Adrenal gland (tissue), 12 donors: ENCODE measurements around the gene ZNF414. TPM values are rescaled to one million over a fixed set of nuclear protein-coding genes. Genes with fewer than 3 reads are reported as not detected.
A peak's percentile ranks its signal among the peaks of the same experiment; 100 is the strongest.

ENCODE experiments used
- DNase-seq, 7 donors: peaks; one replicate each; pipeline ENCODE4 v3.0.0-alpha.2; 2019 to 2020
- H3K27ac ChIP-seq, 5 donors: fragments of 200-600 bp; sonication (generic) in 4 of 5; 1 replicate in 3 of 5; 2 replicates in 2 of 5; pipeline versions ENCODE4 v1.5.1 to v1.8.0; 2016 to 2020; ENCODE audit warnings: mild to moderate bottlenecking in 1 of 5
- H3K27me3 ChIP-seq: fragments of 200-600 bp; 2 replicates; pipeline ENCODE4 v1.8.0; 2021
- H3K36me3 ChIP-seq, 2 donors: fragments of 200-600 bp; replicated peaks in 1 of 2; 1 replicate in 1 of 2; 2 replicates in 1 of 2; pipeline versions ENCODE4 v1.5.1 to v1.8.0; 2018 to 2022
- H3K4me1 ChIP-seq, 2 donors: fragments of 200-600 bp; replicated peaks in 1 of 2; 1 replicate in 1 of 2; 2 replicates in 1 of 2; pipeline versions ENCODE4 v1.5.1 to v1.8.0; 2018 to 2021
- H3K4me3 ChIP-seq, 4 donors: fragments of 200-600 bp; sonication (generic) in 3 of 4; one replicate each; pipeline ENCODE4 v1.5.1; 2016 to 2018
- H3K9me3 ChIP-seq, 3 donors: fragments of 200-600 bp; sonication (generic) in 1 of 3; replicated peaks in 1 of 3; 1 replicate in 2 of 3; 2 replicates in 1 of 3; pipeline versions ENCODE4 v1.5.1 to v1.8.0; 2016 to 2021
- CTCF ChIP-seq, 6 experiments: fragments of 450-650 bp in 4 of 6; fragments of 200-600 bp in 2 of 6; sonication (generic) in 1 of 6; IDR thresholded peaks; 1 replicate in 5 of 6; 2 replicates in 1 of 6; pipeline versions ENCODE4 v1.5.1 to v1.8.0; 2016 to 2021; ENCODE audit warnings: antibody characterized with exemption in 6 of 6, mild to moderate bottlenecking in 2 of 6, moderate library complexity in 1 of 6
- POLR2A ChIP-seq, 2 donors: fragments of 450-650 bp; IDR thresholded peaks; one replicate each; pipeline ENCODE4 v1.6.1; 2017; ENCODE audit warnings: antibody characterized with exemption in 2 of 2, mild to moderate bottlenecking in 2 of 2, moderate library complexity in 1 of 2
- WGBS, 4 donors: extraction: QIAGEN DNeasy Blood & Tissue Kit in 2 of 4; methylation state at CpG; one replicate each; pipeline versions ENCODE4 v1.1.5 to v1.1.7; 2013 to 2017; 5-methylcytosine and 5-hydroxymethylcytosine counted together
- intact Hi-C, 2 donors: fragments of 100-400 bp; cut with DNase I; formaldehyde crosslinking; loops; one replicate each; pipeline versions ENCODE4 v1.14.1 to v1.15.0; 2022 to 2023
- polyA plus RNA-seq, 3 donors: library from polyadenylated mRNA; stranded (reverse); fragments of 200-250 nt in 2 of 3; fragments of 350-450 nt in 1 of 3; fragmentation: Illumina TruSeq in 1 of 3; extraction: RNeasy Lipid Tissue Mini Kit (QIAGEN cat#74804) in 1 of 3; gene quantifications; one replicate each; pipeline ENCODE4 v1.2.3, GENCODE V29; 2013 to 2014
- total RNA-seq, 9 donors: library from RNA; depleted of rRNA in 4 of 9; stranded (reverse); fragments of >200 nt in 4 of 9; fragments of 120-200 nt in 1 of 9; fragmentation: NEBNext Ultra II Directional in 1 of 9; extraction: Animal tissue kit (Norgen Biotek cat#: 25700) in 1 of 9; gene quantifications; one replicate each; pipeline versions ENCODE4 v1.1.0 to v1.2.4, GENCODE V29; 2013 to 2023
- donor health status: healthy with polysubstance abuse.
- donor health status: Bipolar disorder and iron deficiency.
- donor health status: DM: yes; HTN: yes; CAD: no.
- donor health status: DM: no; HTN: no; CAD: no.
- donor health status: DM: no; HTN: no; CAD: no.
- donor health status: DM: yes; HTN: yes; CAD: no.

Gene ZNF414
- total and polyA plus RNA-seq, 12 donors: 2.9 to 103 (median 25.5) TPM

DNA sequence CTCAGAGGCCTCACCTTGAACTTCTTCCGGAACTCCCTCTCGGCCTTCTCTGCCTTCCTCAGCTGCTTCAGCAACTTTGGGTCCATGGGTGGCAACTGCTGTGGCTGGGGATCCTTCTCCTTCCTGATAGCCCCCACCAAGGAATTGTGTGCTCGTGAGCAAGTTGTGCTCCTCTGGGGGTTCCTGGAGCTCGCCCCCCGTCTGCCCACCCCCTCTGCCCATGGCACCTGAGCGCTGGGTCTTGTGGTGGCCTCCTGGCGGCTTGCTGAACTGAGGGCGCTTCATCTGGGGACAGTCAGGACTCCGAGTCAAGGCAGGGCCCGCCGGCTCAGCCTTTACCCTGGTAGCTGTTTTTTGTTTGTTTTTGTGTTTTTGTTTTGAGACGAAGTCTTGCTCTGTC, 23.1 kb downstream of the ZNF414 start:
- WGBS, 4 donors: 80 to 88% (median 85%) methylated on average over 10 to 12 of the region's 12 CpGs
- Histone ChIP-seq H3K27me3 (no peaks in the 10 kb centered on the region), H3K27ac (no peak overlapping the region), H3K9me3 (no peaks in the 10 kb centered on the region), H3K4me3 (no peak overlapping the region), H3K36me3 (peaks cover 0 to 36% of the 10 kb centered on the region in 2 donors), H3K4me1 (no peaks in the 10 kb centered on the region)
- intact Hi-C loops: no loop called here
- TF ChIP-seq CTCF (IDR thresholded peaks at IDR 0.05) (no peak), POLR2A (IDR thresholded peaks at IDR 0.05) (no peak)
- DNase-seq: no peak

GRCh38 chr19:8490395-8490760, 23.6 kb downstream of the ZNF414 start:
- intact Hi-C loops: no loop called here
- DNase-seq: no peak

GRCh38 chr19:8489561-8490394, 24.2 kb downstream of the ZNF414 start:
- no peak overlapping the region for H3K27ac ChIP-seq
- H3K9me3 ChIP-seq: no peaks in the 10 kb centered on the region
- no peak overlapping the region for H3K4me3 ChIP-seq
- no peaks in the 10 kb centered on the region for H3K27me3 ChIP-seq
- WGBS, 4 donors: 79 to 89% (median 84%) methylated on average over 13 to 25 of the region's 25 CpGs
- H3K4me1 ChIP-seq: no peaks in the 10 kb centered on the region
- DNase-seq: no peak
- TF ChIP-seq POLR2A (IDR thresholded peaks at IDR 0.05) (no peak), CTCF (IDR thresholded peaks at IDR 0.05) (no peak)
- H3K36me3 ChIP-seq: peaks cover 0 to 47% of the 10 kb centered on the region in 2 donors
- intact Hi-C loops: no loop called here

More at GRCh38 chr19:8490395-8490760, 23.6 kb downstream of the ZNF414 start:
- WGBS, 4 donors: 68 to 78% (median 77%) methylated on average over 5 to 24 of the region's 24 CpGs
- no peaks in the 10 kb centered on the region for H3K27me3 ChIP-seq
- H3K4me3 ChIP-seq: no peak overlapping the region
- no peak overlapping the region for H3K27ac ChIP-seq
- no peaks in the 10 kb centered on the region for H3K4me1 ChIP-seq
- peaks cover 0 to 41% of the 10 kb centered on the region in 2 donors for H3K36me3 ChIP-seq
- TF ChIP-seq CTCF (IDR thresholded peaks at IDR 0.05) (no peak), POLR2A (IDR thresholded peaks at IDR 0.05) (no peak)
- no peaks in the 10 kb centered on the region for H3K9me3 ChIP-seq

DNA sequence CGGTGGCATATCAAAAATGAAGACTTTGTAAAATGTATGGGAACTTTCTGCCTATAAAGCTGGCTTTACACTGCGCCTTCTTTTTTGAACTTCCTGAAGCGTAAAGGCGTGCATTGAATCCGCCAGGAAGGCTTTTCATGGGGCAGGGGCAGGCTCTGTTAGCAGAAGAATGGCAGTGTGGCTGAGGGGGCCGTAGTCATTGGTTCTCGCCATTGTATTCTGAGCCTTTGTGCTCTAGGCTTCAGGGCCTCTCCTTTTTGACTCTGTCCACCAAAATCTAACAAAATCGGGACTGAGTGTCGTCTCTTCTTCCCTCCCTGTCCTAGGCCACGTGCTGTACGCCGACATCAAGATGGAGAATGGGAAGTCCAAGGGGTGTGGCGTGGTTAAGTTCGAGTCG, 25.6 kb downstream of the ZNF414 start:
- 74 to 81% (median 76%) methylated on average over 15 of the region's 15 CpGs for WGBS, 4 donors
- no peaks in the 10 kb centered on the region for H3K4me1 ChIP-seq
- H3K4me3 ChIP-seq: no peak overlapping the region
- intact Hi-C loops: no loop called here
- DNase-seq: no peak
- H3K27ac ChIP-seq: peak overlapping the region in 1 of 5 donors; percentile 32
- TF ChIP-seq CTCF (IDR thresholded peaks at IDR 0.05): no peak
- no peak for TF ChIP-seq POLR2A (IDR thresholded peaks at IDR 0.05)
- no peaks in the 10 kb centered on the region for H3K27me3 ChIP-seq
- H3K36me3 ChIP-seq: peaks cover 0 to 61% of the 10 kb centered on the region in 2 donors
- no peaks in the 10 kb centered on the region for H3K9me3 ChIP-seq
